ENCODE results near the gene SLC6A17. TPM values are rescaled to one million over a fixed set of nuclear protein-coding genes. Genes with fewer than 3 reads are reported as not detected.

Gene SLC6A17
- total RNA-seq, 1 donor from 2014 or later, result 3.6 TPM

GRCh38 chr1:110106013-110106941 is 44.0 kb upstream of the SLC6A17 start:
- peak; percentile 22 for DNase-seq (ENCODE audit: low read depth)
- H3K4me3 Mint-ChIP-seq (ENCODE audit: unreplicated experiment), result no peak overlapping the region
- no peak overlapping the region for H3K27ac ChIP-seq (ENCODE audit: low read depth, low read length)

GRCh38 chr1:110107867-110108469 is 42.3 kb upstream of the SLC6A17 start:
- H3K27me3 ChIP-seq (ENCODE audit: insufficient read depth, low read length), result peaks cover 6% of the 10 kb centered on the region
- Mint-ChIP-seq H3K4me1 (ENCODE audit: low read depth, unreplicated experiment) (peaks cover 5% of the 10 kb centered on the region), H3K4me3 (ENCODE audit: unreplicated experiment) (no peak overlapping the region), H3K27ac (ENCODE audit: unreplicated experiment) (no peak overlapping the region), H3K27me3 (ENCODE audit: low read depth, unreplicated experiment) (peaks cover 57% of the 10 kb centered on the region), H3K9me3 (ENCODE audit: unreplicated experiment) (peaks cover 2% of the 10 kb centered on the region), H3K36me3 (ENCODE audit: low read depth, unreplicated experiment) (peaks cover 3% of the 10 kb centered on the region)
- no peak overlapping the region for H2AFZ ChIP-seq (ENCODE audit: low read depth, low read length)
- H3K27ac ChIP-seq (ENCODE audit: low read depth, low read length), result no peak overlapping the region
- TF ChIP-seq EZH2 (IDR thresholded peaks at IDR 0.05; ENCODE audit: insufficient read depth, low read length), result no peak
- TF ChIP-seq CTCF (IDR thresholded peaks at IDR 0.05; ENCODE audit: insufficient read depth, low read depth, low read length), result no peak
- no peak overlapping the region for H3K9ac ChIP-seq (ENCODE audit: low read length)
- H3K79me2 ChIP-seq (ENCODE audit: insufficient read depth, low read length), result no peaks in the 10 kb centered on the region
- no peak overlapping the region for H3K4me3 ChIP-seq (ENCODE audit: insufficient read depth, low read depth, low read length)
- H3K9me3 ChIP-seq (ENCODE audit: insufficient read depth, low read depth, low read length), result no peaks in the 10 kb centered on the region
- no peak overlapping the region for H3K4me2 ChIP-seq (ENCODE audit: low read length)
- H3K4me1 ChIP-seq (ENCODE audit: insufficient read depth, low read length), result no peaks in the 10 kb centered on the region
- FAIRE-seq (no peak), DNase-seq (ENCODE audit: low read depth) (no peak)
- no peaks in the 10 kb centered on the region for H4K20me1 ChIP-seq (ENCODE audit: insufficient read depth, low read length)
- no peaks in the 10 kb centered on the region for H3K36me3 ChIP-seq (ENCODE audit: insufficient read depth, low read length)

More at GRCh38 chr1:110106013-110106941, 44.0 kb upstream of the SLC6A17 start:
- H3K36me3 ChIP-seq (ENCODE audit: insufficient read depth, low read length), result no peaks in the 10 kb centered on the region
- H4K20me1 ChIP-seq (ENCODE audit: insufficient read depth, low read length), result no peaks in the 10 kb centered on the region
- H3K79me2 ChIP-seq (ENCODE audit: insufficient read depth, low read length), result no peaks in the 10 kb centered on the region
- H3K4me1 ChIP-seq (ENCODE audit: insufficient read depth, low read length), result peaks cover 4% of the 10 kb centered on the region
- no peaks in the 10 kb centered on the region for H3K9me3 ChIP-seq (ENCODE audit: insufficient read depth, low read depth, low read length)
- H3K9ac ChIP-seq (ENCODE audit: low read length), result no peak overlapping the region
- peaks cover 9% of the 10 kb centered on the region for H3K4me1 Mint-ChIP-seq (ENCODE audit: low read depth, unreplicated experiment)
- peaks cover 2% of the 10 kb centered on the region for H3K9me3 Mint-ChIP-seq (ENCODE audit: unreplicated experiment)
- peaks cover 3% of the 10 kb centered on the region for H3K36me3 Mint-ChIP-seq (ENCODE audit: low read depth, unreplicated experiment)
- no peak overlapping the region for H3K4me2 ChIP-seq (ENCODE audit: low read length)
- H2AFZ ChIP-seq (ENCODE audit: low read depth, low read length), result no peak overlapping the region
- peaks cover 6% of the 10 kb centered on the region for H3K27me3 ChIP-seq (ENCODE audit: insufficient read depth, low read length)
- TF ChIP-seq EZH2 (IDR thresholded peaks at IDR 0.05; ENCODE audit: insufficient read depth, low read length) (no peak), CTCF (IDR thresholded peaks at IDR 0.05; ENCODE audit: insufficient read depth, low read depth, low read length) (peak; percentile 73)
- H3K4me3 ChIP-seq (ENCODE audit: insufficient read depth, low read depth, low read length), result no peak overlapping the region
- H3K27ac Mint-ChIP-seq (ENCODE audit: unreplicated experiment), result no peak overlapping the region
- FAIRE-seq, result no peak
- H3K27me3 Mint-ChIP-seq (ENCODE audit: low read depth, unreplicated experiment), result peaks cover 50% of the 10 kb centered on the region

Measured in astrocyte (in vitro differentiated cells and primary cell).